ENCODE measurements around the gene UBE2V1.
"Not testable (repeated sequence)": the region's sequence is repeated elsewhere in the genome, so short reads cannot be mapped to it uniquely, and the experiment has no call there.

Gene UBE2V1

DNA sequence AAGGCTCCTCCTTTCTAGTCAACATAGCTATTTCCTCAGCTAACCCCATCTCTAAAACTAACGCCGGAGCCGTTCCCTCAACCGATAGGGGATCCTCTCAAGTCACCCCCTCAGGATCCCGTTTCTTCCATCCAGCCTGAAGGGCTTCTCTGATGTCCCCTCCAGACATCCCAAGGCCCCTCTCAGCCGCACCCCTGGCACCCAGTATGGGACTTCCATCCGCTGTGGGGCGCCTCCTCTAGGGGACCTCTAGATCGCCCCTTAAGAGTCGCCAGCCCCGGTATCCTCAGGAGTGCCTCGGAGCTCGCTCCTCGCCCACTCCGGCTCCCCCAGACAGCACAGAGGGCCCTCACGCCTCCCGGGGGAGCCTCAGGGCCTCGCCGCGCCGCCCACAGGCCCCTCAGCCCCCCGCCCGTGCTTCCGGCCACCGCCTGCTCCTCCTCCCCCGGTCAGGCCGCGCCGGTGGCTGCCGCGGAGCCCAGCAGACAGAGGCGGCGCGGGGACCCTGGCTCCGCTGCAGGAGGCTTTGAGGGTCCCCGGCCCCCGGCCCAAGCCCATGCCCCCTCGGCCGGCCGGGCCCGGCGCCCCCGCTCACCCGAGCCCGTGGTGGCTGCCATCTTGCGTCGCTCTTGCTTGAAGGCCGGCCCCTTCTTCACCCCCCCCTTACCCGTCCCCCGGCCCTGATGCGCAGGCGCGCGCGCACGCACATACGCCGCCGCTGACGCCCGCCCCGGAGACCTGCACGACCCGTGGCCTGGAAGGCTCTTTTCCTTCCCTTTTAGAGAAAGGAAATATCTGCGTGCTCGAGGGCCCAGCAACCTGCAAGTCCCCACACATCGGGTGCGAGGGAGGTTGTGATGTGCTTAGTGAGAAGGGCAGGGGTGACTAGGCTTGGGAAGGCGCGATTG is at the start of gene UBE2V1:
Gene UBE2V1 (minus strand): TSS at position 639 of the 908 bp plus-strand sequence. CDS start 22 bp downstream, at position 617.
- DNase-seq: no peak

DNA sequence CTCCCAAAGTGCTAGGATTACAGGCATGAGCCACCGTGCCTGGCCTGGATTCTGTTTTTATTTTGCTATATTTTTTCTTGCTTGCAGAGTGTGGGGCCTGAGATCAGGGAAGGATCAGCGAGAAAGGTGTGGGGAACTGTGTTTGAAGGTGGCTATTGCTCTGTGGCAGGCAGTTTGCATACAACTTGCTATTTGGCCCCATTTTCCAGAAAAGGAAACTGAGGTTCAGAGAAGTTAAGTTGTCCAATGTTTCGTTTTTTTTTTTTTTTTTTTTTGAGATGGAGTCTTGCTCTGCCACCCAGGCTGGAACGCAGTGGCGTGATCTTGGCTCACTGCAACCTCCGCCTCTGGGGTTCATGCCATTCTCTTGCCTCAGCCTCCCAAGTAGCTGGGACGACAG is 48.5 kb upstream of the UBE2V1 start:
- DNase-seq: not testable (repeated sequence)

DNA sequence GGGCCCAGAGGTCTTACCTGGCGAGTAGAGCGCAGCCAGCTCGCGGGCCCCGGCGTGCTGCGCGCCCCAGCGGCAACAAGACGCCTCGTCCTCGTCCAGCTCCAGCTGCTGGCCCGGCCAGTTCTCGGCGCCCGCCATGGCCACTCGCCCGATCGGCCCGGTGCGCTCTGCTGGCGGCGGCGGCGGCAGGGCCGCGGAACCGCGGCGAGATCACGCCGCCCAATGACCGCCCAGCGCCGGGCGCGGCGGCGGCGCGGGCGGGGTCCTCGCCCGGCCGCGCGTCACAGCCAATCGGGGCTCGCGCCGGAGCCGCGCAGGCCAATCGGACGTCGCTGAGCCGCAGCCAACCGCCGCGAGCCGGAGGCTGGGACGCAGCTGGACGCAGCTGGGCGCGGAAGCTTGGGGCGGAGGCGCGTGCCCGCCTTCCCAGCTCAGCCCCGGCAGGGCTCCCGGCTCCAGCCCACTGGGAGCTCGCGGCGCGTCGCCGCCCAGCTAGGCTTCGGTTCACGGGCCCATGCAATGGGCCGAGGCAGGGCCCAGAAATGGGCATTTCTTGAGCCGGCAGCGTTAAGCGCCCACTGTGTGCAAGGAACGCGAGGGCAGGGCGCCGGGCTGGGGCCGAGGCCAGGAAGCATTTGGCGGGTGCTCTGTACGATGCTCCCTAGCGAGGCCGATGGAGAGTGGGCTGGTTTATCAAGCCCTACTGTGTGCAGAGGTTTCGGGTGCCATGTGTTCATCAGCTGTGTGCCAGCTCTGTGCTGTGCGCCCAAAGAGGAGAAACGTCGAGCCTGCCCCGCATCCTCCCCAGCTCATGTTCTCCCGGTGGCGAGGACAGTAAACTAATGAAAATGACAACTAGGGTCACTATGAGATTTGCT is 40.8 kb upstream of the UBE2V1 start, which contains the start of gene PEDS1:
Gene PEDS1 (minus strand): TSS at position 224 of the 878 bp plus-strand sequence. CDS start 86 bp downstream, at position 138.
- no peak for DNase-seq

DNA sequence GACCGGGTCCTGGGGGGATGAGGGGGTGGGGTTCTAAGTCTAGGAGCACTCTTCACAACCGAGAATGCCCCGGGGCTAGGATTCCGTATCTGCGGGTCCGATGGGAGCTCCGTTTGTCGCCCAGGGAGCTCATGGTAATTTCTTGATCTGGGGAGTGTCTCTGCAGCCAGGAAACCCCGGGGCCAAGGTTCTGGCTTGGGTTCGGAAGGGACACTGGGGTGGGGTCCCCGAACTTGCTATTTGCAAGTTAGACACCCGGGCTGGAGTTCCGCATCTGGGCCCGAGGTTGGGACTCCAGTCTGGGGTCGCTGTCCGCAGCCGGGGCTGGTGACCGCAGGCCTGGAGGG is 40.2 kb upstream of the UBE2V1 start:
- no peak for DNase-seq

DNA sequence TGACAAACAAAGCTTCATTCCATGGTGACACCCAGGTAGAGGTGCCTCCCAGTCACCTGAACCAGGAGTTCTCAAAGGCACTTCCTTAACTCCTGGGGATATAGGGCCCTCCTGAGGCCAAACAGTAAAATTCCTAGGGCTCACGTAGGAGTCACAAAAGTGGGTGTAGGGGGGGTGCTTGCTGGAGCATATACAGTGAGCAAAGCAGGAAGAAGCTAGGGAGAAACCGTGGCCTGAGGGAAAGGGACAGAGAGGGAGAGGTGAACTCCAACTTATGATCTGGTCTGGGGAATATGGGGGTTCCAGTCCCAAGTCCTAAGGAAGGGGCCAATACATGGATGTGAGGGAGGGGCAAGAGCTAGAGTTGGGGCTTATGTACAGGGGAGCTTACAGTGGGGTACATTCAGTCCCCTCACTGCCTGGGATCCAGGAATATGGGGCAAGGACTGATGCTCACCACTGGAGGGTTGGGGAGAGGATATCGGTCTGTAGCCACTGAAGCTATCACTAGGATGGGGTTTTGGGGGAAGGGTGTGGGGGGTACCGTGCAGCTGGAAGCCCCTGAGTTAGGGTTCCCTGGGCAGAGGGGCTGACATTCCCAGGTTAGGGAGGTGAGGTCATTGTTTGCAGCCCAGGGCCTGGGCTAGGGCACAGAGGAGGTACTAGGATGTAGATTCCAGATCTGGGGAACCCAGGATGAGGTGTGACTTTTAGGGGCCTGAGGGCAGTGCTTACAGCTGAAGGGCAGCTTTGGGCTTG is 39.6 kb upstream of the UBE2V1 start:
- DNase-seq: no peak

DNA sequence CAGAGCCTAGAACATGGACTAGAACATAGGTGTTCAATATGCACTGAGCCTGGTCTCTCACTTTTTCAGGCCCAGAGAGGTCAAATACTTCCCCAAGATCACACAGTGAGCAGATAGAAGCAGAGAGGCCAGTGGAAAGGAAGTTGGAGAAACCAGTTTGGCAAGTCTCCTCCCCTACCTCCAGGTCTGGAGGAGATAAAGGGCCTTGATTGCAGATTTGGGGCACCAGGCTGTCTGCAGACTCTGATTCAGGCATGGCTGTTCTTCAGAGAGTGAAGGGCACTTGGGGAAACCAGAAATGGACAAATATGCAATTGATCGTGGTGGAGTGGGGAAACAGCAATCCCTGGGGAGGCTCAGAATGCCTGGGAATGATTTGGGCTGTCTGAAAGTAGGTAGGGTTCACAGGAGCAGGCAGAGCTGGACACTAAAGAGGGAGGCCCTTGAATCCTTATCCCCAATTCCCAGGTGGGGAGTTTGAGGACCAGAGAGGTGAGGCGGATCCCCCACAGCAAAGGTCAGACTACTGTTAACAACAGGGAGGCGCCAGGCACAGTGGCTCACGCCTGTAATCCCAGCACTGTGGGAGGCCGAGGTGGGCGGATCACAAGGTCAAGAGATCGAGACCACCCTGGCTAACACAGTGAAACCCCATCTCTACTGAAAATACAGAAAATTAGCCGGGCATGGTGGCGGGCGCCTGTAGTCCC is 38.2 kb upstream of the UBE2V1 start:
- no peak for DNase-seq

DNA sequence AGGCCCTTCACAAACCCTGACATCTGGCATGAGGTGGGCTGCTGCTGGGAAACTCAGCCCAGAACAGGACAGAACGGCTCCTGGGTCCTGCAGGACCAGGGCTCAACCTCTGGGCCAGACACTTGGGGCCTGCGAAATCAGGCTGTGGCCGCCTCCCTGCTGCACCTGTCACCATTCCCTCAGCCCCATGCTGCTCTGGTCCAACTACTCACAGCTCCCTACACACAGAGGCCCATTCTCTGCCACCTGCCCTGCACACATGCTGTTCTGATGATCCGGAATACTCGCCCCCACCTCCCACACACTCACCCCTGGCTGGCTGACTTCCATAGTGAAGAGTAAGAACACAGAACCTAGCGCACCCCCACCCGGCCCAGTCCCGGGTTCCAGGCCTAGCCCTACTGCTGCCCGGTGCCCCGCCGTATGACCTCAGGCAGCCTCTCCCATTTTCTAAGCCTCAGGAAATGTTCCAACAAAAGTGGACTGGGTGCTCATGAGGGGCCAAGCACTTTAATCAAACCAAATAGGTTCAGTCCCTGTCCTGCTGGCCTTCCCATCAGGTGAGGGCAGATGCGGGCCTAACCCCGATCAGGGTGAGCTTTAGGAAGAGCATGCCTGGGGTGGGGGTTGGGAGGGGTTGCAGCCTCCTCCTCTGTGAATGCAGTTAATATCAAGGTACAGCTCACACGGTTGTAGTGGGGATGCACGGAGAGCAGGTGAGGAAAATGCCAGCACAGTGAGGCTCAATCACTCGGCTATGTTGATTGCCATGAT is 36.7 kb upstream of the UBE2V1 start:
- no peak for DNase-seq

DNA sequence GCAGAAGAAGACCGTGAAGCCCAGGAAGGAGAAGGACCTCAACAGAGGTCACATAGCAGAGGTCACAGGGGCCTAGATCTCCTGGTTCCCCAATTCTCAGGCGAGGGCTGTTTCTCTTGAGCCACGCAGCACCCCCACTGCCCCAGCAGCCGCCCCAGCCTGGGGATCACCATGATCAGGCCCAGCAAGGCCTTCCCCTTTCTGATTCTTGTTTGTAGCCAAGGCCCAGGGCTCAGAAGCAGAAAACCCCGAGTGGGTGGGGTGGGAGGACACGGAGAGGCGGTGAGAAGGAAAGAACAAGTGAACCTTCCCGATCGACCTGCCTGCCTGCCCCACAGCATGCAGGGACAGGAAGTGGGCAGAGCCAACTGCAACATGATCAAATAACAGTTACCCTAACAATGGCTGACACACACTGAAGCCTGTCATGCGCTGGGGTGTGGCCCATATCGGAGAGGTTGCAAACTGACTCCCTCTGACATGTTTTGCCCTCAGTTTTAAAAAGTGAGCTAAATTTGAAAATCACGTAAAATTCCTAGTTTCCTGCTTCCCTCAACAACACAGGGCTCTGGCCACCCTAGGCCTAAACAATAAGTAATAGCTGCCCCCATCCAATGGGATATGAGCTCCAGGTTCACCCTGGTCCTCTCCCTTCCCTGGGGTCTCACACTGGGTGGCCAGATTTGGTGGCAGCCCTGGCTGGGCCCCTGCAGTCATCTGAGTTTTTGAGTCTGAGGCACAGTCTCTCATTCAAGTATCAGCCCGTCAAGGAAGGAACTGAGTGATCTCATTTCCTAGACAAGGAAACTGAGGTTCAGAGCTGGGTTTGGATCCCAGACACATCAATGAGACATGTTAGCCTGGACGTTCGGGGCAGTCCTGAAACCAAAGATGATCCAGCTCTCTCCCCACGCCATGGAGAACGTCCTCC is 34.0 kb upstream of the UBE2V1 start:
- no peak for DNase-seq

DNA sequence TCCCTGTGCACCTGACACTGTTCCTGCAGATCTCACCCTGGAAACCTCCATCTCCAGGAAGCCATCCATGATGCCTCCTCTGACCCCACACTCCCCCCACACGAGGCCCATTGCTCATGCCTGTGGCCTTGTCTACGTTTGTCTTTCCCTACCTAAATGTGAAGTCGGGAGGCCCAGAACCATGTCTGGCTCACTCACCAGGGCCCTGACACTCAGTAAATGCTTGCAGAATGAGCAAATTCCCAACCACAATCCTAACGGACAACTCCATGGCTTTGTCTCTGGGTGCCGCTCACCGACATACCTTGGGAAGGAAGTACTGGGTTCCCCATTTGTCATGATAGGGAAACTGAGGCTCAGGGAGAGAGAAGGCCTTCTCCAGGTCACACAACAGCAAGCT is 33.3 kb upstream of the UBE2V1 start:
- no peak for DNase-seq

DNA sequence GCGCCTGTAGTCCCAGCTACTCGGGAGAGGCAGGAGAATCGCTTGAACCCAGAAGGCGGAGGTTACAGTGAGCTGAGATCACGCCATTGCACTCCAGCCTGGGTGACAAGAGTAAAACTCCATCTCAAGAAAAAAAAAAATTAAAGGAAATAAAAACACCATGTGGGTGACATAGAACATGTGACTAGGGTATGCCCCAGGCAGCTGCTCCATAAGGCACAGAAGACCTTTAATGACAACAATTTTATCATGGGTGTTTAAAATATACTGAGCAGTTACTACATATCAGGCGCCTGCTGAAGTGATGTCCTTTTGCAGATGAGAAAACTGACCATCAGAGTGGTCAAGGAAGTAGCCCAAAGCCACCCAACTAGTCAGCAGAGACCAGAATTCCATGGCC is 32.6 kb upstream of the UBE2V1 start:
- no peak for DNase-seq

DNA sequence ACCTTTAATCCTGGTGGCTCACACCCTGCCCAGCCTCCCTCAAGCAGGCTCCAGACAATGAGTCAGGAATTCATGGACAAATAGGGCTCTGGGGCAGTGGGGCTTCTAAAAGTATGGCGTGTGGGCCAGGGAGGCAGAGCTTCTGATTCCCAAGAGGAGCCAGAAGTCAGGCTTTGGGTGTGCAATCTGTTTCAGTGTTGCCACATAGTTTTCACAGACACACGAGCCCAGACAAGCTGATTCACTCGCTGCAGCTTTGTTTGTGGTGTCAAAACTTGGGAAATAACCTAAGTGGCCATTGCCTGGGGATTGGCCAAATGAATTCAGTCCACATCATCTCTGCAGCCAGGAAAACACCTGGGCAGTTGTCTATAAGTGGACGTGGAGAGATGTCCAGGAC is 31.4 kb upstream of the UBE2V1 start:
- DNase-seq: no peak

DNA sequence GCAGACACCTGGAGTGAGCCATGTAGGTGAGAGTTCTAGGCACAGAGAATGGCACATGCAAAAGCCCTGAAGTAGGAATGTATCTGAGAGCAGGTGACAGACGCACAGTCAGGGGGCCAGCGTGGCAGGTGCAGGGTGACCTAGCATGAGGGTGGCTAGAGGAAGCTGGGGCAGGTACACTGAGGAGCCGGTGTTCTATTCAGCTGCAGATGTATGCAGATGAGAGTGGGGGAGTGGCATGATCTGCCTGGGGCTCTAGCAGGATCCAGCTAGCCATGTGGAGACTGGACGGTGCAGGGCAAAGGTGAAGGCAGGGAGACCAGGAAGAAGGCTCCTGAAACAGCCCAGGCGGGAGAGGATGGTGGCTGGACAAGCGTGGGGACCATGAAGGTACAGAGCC is 29.9 kb upstream of the UBE2V1 start:
- no peak for DNase-seq

DNA sequence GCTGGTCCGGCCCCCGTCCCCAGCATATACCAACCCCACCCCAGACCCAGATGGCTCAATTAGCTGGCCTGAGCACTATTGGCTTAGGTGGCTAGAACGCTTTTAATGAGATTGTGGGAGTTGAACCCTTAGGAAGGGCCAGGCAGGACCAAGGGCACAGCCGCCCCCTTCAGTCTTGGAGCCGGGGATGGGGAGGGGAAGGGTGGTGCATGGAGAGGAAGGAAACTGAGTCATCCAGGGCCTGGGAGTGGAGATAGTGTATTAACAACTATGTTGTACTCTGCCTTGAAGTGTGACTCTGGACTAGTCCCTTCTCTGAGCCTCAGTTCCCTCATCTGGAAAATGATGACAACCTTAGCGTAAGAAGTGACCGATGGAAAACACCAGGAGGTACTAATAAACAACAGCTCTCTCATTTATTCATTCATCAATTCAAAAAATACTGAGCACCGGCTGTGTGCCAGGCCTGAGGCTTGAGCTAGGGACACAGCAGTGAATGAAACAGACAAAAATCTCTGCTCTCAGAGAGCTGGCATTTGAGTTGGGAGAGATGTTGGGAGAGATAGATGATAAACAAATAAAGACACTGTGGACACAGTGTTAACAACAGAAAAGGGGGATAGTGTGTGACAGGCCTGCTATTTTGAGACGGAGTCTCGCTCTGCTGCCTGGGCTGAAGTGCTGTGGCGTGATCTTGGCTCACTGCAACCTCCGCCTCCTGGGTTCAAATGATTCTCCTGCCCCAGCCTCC is 29.0 kb upstream of the UBE2V1 start:
- no peak for DNase-seq

DNA sequence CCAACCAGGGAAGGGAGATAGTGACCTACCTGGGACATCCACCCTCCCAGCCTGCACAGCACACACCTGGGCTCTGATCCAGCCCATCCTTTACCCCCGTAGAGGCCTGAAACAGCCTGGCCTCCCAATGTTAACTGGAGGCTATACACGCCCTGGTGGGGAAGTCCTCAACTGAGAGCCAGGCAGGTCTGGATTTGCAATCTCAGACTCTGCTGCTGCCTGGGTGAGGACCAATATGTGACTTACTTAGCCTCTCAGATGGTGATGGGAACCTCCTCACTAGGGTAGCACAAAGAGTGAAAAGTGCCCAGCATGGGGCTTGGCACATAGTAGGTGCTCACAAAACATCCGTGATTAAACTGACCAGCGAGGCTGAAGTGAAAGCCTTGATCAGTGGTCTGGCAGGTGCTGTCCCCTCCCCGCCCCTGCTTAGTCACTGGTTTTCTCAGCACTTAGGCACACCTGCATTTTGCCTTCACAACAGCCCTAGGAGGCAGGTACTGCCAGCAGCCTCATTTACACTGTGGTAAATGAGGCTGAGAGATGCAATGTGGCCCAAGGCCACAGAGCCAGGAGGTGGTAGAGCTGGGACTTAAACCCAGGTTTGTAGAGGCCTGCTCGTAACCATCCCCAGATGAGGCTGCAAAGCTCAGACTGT is 28.2 kb upstream of the UBE2V1 start:
- DNase-seq: no peak

DNA sequence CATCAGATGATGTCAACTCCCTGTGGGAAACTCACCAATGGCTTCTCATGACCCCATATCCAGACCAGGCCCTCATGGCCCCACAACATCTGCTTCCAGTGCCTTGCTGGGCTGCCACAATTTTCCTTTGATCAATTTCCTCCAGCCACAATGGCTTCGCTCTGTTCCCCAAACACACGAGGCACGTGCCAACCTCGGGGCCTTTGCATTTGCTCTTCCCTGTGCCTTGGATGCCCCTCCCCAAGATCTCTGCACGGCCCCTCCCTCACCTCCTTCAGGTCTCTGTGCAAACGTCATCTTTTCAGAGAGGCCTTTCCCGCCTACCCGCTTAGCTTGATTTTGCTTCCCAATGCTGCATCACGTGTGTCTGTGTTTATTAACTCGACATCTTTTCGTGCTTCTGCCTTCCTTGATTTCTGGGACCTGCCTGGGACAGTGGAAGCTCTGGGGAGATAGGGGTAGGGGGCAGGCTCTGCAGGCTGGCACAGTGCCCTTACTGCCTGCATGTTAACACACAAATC is 27.4 kb upstream of the UBE2V1 start:
- no peak for DNase-seq

DNA sequence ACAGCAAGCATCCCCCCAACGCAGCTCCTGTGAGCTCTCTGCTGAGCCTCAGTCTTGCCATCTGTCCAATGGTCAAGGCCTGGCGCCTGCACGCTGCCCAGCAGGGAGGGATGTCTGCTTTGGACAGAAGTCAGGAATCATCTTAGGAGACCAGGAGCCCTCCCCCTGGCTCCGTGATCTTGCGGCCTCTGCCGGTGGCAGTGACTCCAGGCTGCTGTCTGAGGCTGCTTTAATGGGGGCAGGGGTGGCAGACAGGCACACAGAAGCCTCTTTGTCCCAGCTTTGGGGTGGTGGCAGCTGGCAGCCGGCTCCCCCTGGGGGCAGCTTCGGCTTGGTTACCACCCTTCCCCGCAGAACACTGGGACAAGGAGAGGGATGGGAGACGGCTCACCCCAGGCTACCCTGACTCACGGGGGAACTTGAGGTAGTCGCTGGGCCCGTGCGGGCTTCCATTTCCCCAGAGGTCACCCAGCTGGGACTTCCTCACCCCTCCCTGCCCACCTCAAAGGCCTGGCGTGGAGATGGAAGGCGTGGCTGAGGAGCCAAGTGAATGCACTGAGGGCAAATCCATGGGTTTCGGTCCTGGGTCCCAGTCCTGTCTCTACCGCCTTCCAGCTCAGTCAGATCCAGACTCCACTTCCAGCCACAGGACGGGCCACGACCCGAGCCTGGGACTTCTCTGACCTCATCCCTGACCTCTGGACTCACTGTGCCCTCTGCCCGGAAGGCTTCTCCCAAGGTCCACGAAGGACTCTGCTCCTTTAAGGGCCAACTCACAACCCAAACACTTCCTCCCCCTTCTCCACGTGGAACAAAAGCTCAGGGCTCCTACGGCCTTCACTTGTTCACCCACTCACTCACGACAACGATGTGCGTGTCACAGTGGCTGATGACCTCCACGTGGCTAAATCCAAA is 25.8 kb upstream of the UBE2V1 start:
- DNase-seq: no peak

DNA sequence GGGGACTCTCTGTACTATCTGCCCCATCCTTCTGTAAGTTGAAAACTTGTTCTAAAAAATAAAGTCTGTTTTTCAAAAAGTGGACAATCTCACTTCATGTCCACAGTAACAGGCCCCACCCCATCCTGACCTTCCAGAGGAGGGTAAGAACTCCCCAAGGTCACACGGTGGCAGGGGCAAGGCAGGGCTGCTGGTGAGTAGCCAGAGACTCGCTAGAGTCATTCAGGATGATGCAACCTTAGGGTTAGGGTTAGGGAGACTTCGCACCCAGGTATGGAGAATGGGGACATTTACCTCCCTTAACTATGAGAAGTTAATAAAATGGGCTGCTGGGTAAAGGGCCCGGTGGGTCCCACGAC is 25.1 kb upstream of the UBE2V1 start:
- DNase-seq: no peak

DNA sequence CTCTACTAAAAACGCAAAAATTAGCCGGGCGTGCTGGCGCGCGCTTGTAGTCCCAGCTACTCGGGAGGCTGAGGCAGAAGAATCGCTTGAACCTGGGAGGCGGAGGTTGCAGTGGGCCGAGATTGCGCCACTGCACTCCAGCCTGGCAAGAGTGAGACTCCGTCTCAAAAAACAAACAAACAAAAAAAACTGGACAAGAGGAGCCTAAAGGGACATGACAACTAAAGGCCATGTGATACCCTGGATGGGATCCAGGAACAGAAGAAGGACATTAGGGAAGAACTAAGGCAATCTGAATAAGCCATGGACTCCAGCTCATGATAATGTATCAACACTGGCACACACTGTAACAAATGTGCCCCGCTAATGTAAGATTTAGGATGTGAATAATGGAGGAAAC is 24.8 kb upstream of the UBE2V1 start:
- DNase-seq: not testable (repeated sequence)
